GM18526 (cell line): Measurements from ENCODE around the gene ALLC.

Experiments used
- POLR2A ChIP-seq: IDR thresholded peaks from 3 replicates; pipeline ENCODE4 v1.6.1; 2011; ENCODE audit not compliant: insufficient read length; ENCODE audit errors: extremely low read depth

ALLC gene

DNA sequence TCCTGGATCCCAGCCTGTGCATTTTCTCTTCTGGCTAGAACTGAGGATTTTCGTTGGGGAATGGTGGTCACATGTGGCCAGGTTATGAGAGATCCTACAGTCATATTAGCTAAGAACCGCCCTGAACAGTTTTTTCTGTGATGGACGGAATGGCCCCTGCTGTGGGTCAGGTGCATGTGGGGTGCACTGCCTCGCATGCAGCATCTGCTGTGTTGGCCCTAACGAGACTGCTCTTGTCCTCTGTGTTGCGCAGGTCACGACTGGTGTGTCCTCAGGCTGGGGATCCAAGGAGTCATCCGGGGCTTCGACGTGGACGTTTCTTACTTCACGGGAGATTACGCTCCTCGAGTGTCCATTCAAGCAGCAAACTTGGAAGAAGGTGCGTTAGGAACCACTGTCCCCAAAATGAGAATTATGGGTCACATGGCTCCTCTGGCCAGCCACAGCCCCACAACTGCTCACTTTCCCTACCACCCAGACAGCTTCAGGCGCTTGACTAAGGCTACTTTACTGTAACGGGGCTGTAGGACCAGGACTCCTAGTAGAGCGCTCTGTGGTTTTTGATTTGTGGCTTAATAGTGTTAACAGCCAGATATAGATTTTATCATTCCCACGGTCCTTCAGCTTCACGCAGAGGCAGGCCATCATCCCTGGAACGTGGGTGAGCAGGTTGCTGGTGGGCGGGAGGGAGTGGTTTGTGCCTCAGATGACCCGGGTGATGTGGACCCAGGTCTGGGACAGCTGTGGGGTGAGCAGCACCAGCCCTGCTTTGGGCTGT is 21.8 kb downstream of the ALLC start:
- no peak for TF ChIP-seq POLR2A

DNA sequence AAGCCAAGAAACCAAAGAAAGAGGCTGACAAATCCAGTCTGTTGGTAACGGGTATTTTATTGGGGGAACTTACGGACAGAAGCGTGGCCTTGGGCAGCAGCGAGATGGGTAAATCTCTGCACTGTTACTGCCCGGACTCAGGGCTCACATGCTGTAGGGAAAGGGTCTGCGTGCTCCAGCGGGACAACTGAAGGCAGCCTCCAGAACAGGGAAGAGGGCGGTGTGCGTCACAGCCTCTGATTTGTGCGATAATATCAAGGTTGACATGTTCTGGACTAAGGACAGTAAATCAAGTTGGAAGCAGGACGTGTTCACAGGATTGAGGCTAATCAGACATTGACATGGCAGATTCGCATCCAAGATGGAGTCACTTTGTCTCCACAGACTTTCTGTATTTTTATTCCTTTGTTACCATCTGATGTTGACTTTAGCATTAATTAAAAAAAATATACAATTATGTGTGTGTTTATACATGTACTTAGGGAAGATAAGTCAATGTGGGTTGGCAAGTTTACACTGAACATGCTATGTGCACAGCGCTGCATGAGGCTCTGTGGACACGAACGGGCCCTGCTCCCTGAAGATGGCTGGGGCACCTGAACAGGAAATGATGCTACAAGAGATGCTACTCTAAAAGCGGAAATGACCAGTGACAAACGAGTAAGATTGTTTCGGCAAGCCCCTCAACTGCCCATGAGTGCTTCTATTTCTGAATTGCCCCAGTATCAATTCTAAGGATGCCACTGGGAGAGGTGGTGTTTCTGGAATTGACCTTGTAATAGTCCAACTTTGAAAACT is 22.7 kb downstream of the ALLC start:
- no peak for TF ChIP-seq POLR2A

DNA sequence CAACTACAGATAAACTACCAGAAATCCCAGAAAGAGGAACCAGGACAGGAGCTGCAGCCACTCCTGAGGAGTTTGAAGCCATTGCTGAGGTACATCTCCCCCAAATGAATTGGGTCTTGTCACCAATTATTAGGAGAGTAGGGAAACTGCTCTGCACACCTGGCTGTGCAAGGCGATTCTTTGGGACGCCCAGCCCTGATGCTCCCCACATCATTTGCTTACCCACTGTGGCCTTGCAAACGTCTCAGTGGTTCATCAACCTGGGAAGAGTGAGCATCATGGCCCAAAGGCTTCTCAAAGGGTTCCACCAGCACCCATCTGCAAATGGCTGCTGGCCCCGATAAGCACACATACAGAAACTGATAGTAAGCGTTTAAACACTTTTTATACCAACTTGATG is 23.6 kb downstream of the ALLC start:
- TF ChIP-seq POLR2A: no peak

DNA sequence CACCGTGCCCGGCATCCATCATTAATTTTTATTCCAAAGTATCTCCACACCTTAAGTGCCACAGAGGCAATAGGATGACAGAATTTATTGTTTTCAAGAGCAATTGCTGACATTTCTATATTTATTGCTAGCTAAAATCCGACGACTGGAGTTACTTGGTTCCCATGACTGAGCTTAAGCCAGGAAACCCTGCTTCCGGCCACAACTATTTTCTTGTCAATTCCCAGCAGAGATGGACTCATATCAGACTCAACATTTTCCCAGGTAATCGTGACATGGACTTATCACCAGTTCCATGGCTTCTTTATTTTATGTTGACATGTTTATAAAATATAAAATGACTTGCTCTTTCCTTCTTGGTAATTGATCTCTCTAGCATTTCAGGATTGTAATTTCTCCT is 24.8 kb downstream of the ALLC start:
- TF ChIP-seq POLR2A: no peak

DNA sequence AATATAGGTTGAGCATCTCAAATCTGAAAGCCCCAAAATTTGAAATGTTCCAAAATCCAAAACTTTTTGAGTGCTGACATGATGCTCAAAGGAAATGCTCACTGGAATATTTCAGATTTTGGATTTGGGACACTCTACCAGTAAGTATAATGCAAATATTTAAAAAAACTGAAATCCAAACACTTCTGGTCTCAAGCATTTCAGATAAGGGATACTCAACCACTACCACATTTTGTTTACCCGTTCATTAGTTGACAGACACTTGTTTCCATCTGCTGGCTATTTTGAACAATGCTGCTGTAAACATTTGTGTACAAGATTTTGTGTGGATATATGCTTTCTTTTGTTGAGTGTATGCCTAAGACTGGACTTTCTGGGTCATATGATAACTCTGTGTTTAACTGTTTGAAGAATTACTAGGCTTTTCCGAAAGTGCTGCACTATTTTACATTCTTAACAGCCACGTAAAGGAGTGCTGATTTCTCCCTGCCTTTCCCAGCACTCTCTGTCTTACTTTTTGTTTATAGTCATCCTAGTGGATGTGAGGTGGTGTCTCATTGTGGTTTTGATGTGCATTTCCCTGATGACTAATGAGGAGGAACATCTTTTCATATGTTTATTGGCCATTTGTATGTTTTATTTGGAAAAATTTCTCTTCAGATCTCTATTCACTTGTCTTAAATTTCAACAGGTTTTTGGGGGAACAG is 25.9 kb downstream of the ALLC start:
- TF ChIP-seq POLR2A: no peak

DNA sequence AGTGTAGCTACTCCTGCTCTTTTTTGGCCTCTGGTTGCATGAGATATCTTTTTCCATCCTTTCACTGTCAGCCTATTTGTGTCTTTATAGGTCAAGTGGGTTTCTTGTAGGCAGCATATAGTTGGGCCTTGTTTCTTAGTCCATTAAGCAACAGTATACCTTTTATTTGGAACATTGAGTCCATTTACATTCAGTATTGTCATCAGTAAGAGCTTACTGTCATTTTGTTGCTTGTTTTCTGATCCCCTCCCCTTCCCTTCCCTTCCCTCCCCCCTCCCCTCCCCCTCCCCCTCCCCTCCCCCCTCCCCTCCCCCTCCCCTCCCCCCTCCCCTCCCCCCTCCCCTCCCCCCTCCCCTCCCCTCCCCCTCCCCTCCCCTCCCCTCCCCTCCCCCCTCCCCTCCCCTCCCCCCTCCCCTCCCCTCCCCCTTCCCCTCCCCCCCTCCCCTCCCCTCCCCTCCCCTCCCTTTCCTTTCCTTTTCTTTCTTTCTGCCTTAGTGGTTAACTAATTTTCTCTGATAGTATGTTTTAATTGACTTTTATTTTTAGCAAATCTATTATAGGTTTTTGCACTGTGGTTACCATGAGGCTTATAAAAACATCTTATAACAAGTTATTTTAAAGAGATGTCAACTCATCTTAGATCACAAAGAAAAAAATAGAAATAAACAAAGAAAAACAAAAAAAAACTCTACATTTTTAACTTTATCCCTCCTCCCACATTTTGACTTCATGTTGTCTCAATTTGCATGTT is 32.2 kb downstream of the ALLC start:
- no peak for TF ChIP-seq POLR2A

DNA sequence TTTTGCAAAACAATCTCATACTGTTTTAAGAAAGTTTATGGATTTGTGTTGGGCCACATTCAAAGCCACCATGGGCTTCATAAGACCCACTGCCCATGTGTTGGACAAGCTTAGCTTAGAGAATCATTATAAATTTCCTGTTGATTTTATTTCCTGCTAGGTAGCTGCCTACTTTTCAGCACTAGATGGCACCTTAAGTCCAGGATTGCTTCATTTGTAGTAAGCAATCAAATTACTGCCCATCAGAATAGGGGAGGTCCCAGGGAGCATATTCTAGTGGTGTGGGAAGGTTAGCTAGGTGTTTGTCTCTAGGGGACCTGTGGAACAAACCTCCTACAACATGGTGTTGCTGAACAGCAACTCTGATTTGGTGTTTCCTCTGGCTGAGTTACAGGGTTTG is 34.4 kb downstream of the ALLC start:
- TF ChIP-seq POLR2A: no peak

DNA sequence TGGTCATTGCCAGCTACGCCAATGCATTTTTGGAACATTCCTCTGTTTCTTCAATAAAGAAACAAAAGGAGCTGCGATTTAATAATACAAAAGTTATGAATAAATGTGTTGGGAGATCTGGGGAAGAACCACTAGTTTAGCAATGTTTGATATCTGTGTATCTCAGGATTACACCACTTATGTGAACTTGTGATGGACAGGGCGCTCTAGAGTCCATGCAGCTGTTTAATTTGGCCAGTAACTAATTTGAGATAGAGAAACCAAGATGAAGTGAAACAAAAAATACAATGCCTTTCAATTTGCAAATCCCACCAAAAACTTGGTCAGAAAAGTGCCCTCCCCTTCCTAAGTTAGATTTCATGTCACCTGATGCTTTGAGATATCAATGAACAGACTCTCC is 38.5 kb downstream of the ALLC start:
- TF ChIP-seq POLR2A: no peak

DNA sequence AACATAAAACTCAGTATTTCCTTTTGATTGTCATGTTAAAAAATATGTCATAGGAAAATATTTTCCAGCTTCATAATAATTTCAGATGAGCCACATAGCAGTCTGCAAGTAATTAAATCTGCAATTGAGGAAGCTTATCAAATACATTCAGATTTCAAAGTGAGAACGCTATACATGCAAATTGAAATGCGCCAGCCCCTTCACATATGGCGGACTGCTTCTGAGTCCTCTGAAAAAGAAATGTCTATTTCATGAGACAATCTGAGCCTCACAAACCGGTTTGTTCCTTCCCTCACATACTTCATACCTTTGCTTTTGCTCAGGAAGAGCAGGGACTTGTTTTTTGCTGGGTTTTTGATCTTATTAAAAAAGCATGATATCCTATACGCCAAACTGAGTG is 43.1 kb downstream of the ALLC start:
- no peak for TF ChIP-seq POLR2A

DNA sequence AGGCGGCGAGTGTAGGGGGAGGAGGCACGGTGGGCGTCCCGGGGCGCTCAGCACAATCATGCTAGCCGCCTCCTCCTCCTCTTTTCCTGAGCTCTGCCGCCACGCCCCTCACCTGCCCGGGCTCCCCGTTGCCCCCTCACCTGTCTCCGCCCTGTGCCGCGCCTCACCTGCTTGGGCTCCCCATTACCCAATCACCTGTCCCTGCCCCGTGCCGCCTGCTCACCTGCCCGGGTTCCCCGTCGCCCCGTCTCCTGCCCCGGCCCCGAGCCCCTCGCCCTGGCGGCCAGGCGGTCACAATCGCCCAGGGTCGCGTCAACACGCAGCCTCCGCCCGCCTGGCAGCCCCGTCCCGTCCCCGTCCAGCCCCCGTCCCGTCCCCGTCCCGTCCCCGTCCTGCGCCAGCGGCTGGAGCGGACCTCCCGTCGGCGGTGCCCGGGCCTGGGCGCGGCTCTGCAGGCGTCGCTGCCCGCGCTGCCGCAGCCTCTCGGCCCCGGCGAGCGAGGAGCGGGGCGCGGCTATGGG is 45.3 kb downstream of the ALLC start, which contains the start of gene DCDC2C:
DCDC2C (plus strand) TSS at position 340 of the 521 bp plus-strand sequence; CDS start at position 517, 177 bp downstream.
- no peak for TF ChIP-seq POLR2A

DNA sequence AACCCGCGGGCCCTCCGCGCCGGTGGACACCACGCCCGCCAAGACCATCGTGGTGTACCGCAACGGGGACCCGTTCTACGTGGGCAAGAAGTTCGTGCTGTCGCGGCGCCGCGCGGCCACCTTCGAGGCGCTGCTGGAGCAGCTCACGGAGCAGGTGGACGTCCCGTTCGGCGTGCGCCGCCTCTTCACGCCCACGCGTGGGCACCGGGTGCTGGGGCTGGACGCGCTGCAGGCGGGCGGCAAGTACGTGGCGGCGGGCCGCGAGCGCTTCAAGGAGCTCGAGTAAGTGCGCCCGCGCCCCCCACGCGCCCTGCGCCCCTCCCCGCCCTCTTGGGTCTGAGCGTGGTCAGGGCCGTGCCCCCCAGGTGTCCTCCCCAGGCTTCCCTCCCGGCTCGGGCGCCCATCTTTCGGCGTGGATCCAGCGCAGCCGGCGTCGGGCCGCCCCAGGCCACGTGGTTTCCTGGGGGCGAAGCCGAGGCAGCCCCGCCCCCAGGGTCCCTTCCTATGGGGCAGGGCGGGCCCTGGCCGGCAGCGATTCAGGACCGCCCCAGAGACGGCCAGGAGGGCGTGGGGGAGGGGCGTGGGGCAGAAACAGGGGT is 45.9 kb downstream of the ALLC start:
- no peak for TF ChIP-seq POLR2A

DNA sequence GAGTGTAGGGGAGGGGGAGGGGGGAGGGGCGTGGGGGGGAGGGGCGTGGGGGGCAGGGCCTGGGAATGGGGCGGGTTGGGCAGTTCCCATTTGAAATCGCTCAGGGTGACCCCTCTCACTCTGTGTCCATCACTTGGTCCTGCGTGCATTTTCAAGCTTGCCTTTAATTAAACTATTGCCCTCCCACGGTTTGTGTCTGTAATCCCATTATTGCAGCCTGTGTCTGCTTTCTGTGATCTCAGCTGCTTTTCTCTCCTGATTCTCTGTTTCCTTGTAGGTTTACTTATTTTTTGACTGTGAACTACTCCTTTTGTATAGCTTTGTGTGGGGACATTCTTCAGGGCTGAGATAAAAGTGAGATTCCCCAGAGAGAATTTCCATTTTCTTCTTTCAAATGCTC is 46.7 kb downstream of the ALLC start:
- TF ChIP-seq POLR2A: no peak

DNA sequence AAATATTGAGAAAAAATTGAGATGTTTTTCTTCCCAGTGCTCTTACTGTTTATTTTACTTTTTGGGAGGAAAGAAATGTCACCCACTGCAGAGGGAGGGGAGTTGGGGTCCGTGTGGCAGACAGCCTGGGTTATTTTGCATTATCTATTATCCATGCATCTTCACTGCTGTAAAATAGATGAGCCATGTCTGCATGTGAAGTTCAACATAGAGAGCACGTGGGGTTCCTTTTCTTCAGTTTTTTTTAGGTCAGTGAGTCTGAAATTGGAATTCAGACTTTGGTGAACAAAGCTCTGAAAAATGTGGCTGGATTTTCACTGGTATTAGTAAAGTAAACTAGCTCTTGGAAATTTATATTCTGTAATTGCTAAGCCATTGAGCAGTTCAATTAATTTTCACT is 47.8 kb downstream of the ALLC start:
- TF ChIP-seq POLR2A: no peak

DNA sequence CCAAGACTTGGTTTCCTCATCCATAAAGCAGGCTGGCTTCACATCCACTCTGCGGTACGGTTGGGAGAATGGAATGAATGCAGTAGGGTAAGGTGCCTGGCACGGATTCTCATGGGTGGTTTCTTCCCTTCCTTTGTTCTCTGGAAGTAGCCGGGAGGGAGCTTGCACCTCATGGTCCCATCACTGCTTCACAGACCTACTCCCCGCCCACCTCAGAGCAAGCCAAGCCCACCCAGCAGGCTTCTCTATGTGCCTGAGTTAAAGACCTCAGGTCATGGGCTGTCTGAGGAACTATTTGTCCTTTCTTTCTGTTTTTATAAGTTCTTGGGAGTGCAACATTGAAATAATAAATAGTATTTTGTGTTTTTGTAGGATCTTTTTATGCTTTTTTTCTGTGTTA is 48.9 kb downstream of the ALLC start:
- TF ChIP-seq POLR2A: no peak
